Measurements from ENCODE around the gene PLGRKT. TPM values are rescaled to one million over a fixed set of nuclear protein-coding genes. Genes with fewer than 3 reads are reported as not detected.

The PLGRKT gene
- total and polyA plus RNA-seq, 4 donors: 4.1 to 11.3 (median 7.2) TPM

DNA sequence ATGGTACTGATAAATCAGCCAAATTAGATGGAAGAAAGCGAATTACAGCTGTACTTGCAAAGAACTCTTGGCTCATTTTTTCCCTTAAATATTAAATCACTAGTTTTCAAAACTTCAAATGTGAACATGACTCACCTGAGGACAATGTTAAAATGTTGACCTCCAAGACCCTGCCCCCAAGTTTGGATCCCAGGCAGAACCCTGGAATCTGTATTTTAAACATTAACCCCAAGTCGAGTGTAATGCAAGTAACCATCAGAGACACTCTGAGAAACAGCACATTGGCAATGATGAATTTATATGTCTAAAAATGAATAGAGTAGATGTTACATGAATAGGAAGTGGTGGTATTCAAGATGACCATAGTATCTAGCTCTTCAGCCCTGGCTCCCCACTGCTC, 10.3 kb upstream of the PLGRKT start:
- Histone ChIP-seq H3K27ac (ENCODE audit: low read depth in 1 of 2, low read length in 2 of 2) (no peak overlapping the region), H3K36me3 (ENCODE audit: control insufficient read depth in 4 of 4, insufficient read depth in 3 of 4, low read depth in 1 of 4, low read length in 3 of 4) (no peaks in the 10 kb centered on the region), H3K27me3 (ENCODE audit: control insufficient read depth in 4 of 4, insufficient read depth in 4 of 4, low read length in 3 of 4) (no peaks in the 10 kb centered on the region), H3K9ac (ENCODE audit: low read depth in 1 of 2, low read length in 2 of 2) (no peak overlapping the region), H3K4me1 (ENCODE audit: control insufficient read depth in 4 of 4, insufficient read depth in 4 of 4, low read length in 3 of 4) (peaks cover 0 to 5% (median 1%) of the 10 kb centered on the region in 4 donors), H3K9me3 (ENCODE audit: control insufficient read depth in 4 of 4, low read length in 3 of 4) (no peaks in the 10 kb centered on the region), H3K4me3 (ENCODE audit: low read depth in 1 of 3, low read length in 3 of 3) (no peak overlapping the region)
- no peak for DNase-seq (ENCODE audit: low spot score)
- TF ChIP-seq FOXA1 (IDR thresholded peaks at IDR 0.05) (no peak), HNF4G (IDR thresholded peaks at IDR 0.05) (no peak), TAF1 (conservative IDR thresholded peaks at IDR 0.05) (no peak), CTCF (IDR thresholded peaks at IDR 0.05; ENCODE audit: low read depth, low read length, missing input control) (no peak), JUND (IDR thresholded peaks at IDR 0.05) (no peak), MAX (IDR thresholded peaks at IDR 0.05) (no peak), GABPA (IDR thresholded peaks at IDR 0.05 in 1 of 2, conservative IDR thresholded peaks at IDR 0.05 in 1 of 2) (no peak), ZBTB33 (IDR thresholded peaks at IDR 0.05) (no peak), NR2F2 (IDR thresholded peaks at IDR 0.05) (no peak), FOXA2 (IDR thresholded peaks at IDR 0.05) (no peak), EGR1 (IDR thresholded peaks at IDR 0.05; ENCODE audit: low read depth in 2 of 2) (no peak), RAD21 (IDR thresholded peaks at IDR 0.05) (no peak), SP1 (IDR thresholded peaks at IDR 0.05) (no peak), RXRA (IDR thresholded peaks at IDR 0.05) (no peak), HNF4A (conservative IDR thresholded peaks at IDR 0.05) (no peak), YY1 (IDR thresholded peaks at IDR 0.05) (no peak)
- TF ChIP-seq, protein P1, sequence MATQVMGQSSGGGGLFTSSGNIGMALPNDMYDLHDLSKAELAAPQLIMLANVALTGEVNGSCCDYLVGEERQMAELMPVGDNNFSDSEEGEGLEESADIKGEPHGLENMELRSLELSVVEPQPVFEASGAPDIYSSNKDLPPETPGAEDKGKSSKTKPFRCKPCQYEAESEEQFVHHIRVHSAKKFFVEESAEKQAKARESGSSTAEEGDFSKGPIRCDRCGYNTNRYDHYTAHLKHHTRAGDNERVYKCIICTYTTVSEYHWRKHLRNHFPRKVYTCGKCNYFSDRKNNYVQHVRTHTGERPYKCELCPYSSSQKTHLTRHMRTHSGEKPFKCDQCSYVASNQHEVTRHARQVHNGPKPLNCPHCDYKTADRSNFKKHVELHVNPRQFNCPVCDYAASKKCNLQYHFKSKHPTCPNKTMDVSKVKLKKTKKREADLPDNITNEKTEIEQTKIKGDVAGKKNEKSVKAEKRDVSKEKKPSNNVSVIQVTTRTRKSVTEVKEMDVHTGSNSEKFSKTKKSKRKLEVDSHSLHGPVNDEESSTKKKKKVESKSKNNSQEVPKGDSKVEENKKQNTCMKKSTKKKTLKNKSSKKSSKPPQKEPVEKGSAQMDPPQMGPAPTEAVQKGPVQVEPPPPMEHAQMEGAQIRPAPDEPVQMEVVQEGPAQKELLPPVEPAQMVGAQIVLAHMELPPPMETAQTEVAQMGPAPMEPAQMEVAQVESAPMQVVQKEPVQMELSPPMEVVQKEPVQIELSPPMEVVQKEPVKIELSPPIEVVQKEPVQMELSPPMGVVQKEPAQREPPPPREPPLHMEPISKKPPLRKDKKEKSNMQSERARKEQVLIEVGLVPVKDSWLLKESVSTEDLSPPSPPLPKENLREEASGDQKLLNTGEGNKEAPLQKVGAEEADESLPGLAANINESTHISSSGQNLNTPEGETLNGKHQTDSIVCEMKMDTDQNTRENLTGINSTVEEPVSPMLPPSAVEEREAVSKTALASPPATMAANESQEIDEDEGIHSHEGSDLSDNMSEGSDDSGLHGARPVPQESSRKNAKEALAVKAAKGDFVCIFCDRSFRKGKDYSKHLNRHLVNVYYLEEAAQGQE (IDR thresholded peaks at IDR 0.05): no peak
- TF ChIP-seq, protein P2, sequence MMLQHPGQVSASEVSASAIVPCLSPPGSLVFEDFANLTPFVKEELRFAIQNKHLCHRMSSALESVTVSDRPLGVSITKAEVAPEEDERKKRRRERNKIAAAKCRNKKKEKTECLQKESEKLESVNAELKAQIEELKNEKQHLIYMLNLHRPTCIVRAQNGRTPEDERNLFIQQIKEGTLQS (IDR thresholded peaks at IDR 0.05): no peak
- 87% methylated on average over 2 of the region's 2 CpGs for WGBS
